B cell (primary cell): Measurements from ENCODE around the gene LOC128125822.

Experiments used
- ATAC-seq: fragments of 200-7000 bp; cut with Tn5 transposase; one replicate; pipeline ENCODE4 v1.10.0; 2021; ENCODE audit warnings: low read depth, mild to moderate bottlenecking, moderate number of reproducible peaks, moderate library complexity
- CTCF ChIA-PET: fragments of 350-600 bp; sonication (Branson Sonifier 250); formaldehyde crosslinking; loops from one replicate; lab custom pipeline; 2021; ENCODE audit warnings: antibody characterized with exemption, inconsistent platforms; lab: Charles Lee
- POLR2A ChIA-PET: fragments of 350-600 bp; sonication (Branson Sonifier 250); formaldehyde crosslinking; loops from one replicate; lab custom pipeline; 2021; ENCODE audit warnings: antibody characterized with exemption; lab: Charles Lee
- DNase-seq: peaks from one replicate; pipeline ENCODE4 v3.0.0; 2013
- H2AFZ ChIP-seq: 2 replicates; pipeline ENCODE4 v1.6.1; 2012; ENCODE audit warnings: mild to moderate bottlenecking, low read depth, low read length; ENCODE audit not compliant: insufficient read depth, poor library complexity, severe bottlenecking
- H3K27ac ChIP-seq, 2 donors: 1 replicate in 1 of 2; 2 replicates in 1 of 2; pipeline ENCODE4 v1.5.1; 2012 to 2013; ENCODE audit warnings: low read length in 2 of 2, mild to moderate bottlenecking in 2 of 2, moderate library complexity in 1 of 2
- H3K27me3 ChIP-seq, 4 experiments: fragments of 200-600 bp in 1 of 4; sonication (generic) in 1 of 4; replicated peaks in 1 of 4; 1 replicate in 2 of 4; 2 replicates in 2 of 4; pipeline versions ENCODE4 v1.6.1 to v1.7.0; 2013 to 2016; ENCODE audit warnings: low read length in 3 of 4, mild to moderate bottlenecking in 2 of 4, mixed read lengths in 1 of 4, moderate library complexity in 1 of 4; ENCODE audit not compliant: insufficient read depth in 4 of 4, control insufficient read depth in 3 of 4; ENCODE audit errors: control extremely low read depth in 1 of 4
- H3K36me3 ChIP-seq, 2 experiments: replicated peaks in 1 of 2; 1 replicate in 1 of 2; 2 replicates in 1 of 2; pipeline versions ENCODE4 v1.6.1 to v1.7.1; 2013; ENCODE audit warnings: low read length in 1 of 2; ENCODE audit not compliant: insufficient read depth in 2 of 2, control insufficient read depth in 1 of 2; ENCODE audit errors: control extremely low read depth in 1 of 2, extremely low read depth in 1 of 2
- H3K4me1 ChIP-seq, 2 donors: fragments of 200-600 bp in 1 of 2; sonication (generic) in 1 of 2; 1 replicate in 1 of 2; 2 replicates in 1 of 2; pipeline versions ENCODE4 v1.5.1 to v1.6.1; 2013 to 2017; ENCODE audit warnings: low read length in 2 of 2; ENCODE audit not compliant: control insufficient read depth in 2 of 2, insufficient read depth in 2 of 2
- H3K4me2 ChIP-seq: replicated peaks from 2 replicates; pipeline ENCODE3; 2012; ENCODE audit warnings: mild to moderate bottlenecking, low read depth, low read length; ENCODE audit not compliant: poor library complexity, severe bottlenecking
- H3K4me3 ChIP-seq, 5 experiments: fragments of 200-600 bp in 1 of 5; sonication (generic) in 1 of 5; 1 replicate in 3 of 5; 2 replicates in 2 of 5; pipeline versions ENCODE4 v1.5.1 to v1.7.0; 2011 to 2016; ENCODE audit warnings: low read length in 4 of 5, mild to moderate bottlenecking in 4 of 5, low read depth in 2 of 5, control low read depth in 1 of 5, moderate library complexity in 1 of 5; ENCODE audit not compliant: insufficient read depth in 1 of 5; ENCODE audit errors: control extremely low read depth in 1 of 5, extremely low read depth in 1 of 5
- H3K79me2 ChIP-seq: fragments of 200-600 bp; sonication (generic); one replicate; pipeline ENCODE4 v1.6.0; 2016; ENCODE audit warnings: low read length; ENCODE audit not compliant: control insufficient read depth, insufficient read depth
- H3K9ac ChIP-seq: fragments of 200-600 bp; sonication (generic); 2 replicates; pipeline ENCODE4 v1.6.1; 2017; ENCODE audit warnings: mild to moderate bottlenecking, low read length, moderate library complexity
- H3K9me3 ChIP-seq, 3 donors: one replicate each; pipeline versions ENCODE4 v1.6.1 to v1.7.1; 2013; ENCODE audit warnings: low read length in 2 of 3; ENCODE audit not compliant: control insufficient read depth in 2 of 3, insufficient read depth in 1 of 3; ENCODE audit errors: control extremely low read depth in 1 of 3
- H4K20me1 ChIP-seq: 2 replicates; pipeline ENCODE4 v1.6.0; 2012; ENCODE audit warnings: mild to moderate bottlenecking, low read length; ENCODE audit not compliant: insufficient read depth, control insufficient read depth, poor library complexity, severe bottlenecking
- H3K27ac Mint-ChIP-seq: one replicate; pipeline ENCODE4 v1.8.0; 2021; ENCODE audit warnings: mixed read lengths
- H3K27me3 Mint-ChIP-seq: one replicate; pipeline ENCODE4 v1.8.0; 2021; ENCODE audit warnings: mixed read lengths
- H3K4me1 Mint-ChIP-seq: one replicate; pipeline ENCODE4 v1.8.0; 2021; ENCODE audit warnings: mixed read lengths
- H3K4me3 Mint-ChIP-seq: one replicate; pipeline ENCODE4 v1.8.0; 2021; ENCODE audit warnings: mixed read lengths
- H3K9me3 Mint-ChIP-seq: one replicate; pipeline ENCODE4 v1.8.0; 2022; ENCODE audit warnings: mixed read lengths; ENCODE audit not compliant: insufficient read depth
- EZH2 ChIP-seq: IDR thresholded peaks from 2 replicates; pipeline ENCODE4 v1.6.1; 2012; ENCODE audit warnings: borderline replicate concordance, low read depth, mild to moderate bottlenecking, moderate library complexity, low read length; ENCODE audit not compliant: insufficient read depth, poor library complexity, severe bottlenecking
- WGBS: methylation state at CpG from one replicate; pipeline ENCODE4 v1.1.5; 2013; ENCODE audit warnings: missing lambda C conversion rate; ENCODE audit not compliant: insufficient coverage; 5-methylcytosine and 5-hydroxymethylcytosine counted together
- intact Hi-C: fragments of 100-400 bp; cut with micrococcal nuclease; formaldehyde crosslinking; loops from one replicate; pipeline ENCODE4 v1.10.0; 2022
- TF ChIP-seq, protein P1 (sequence below): fragments of 200-600 bp; IDR thresholded peaks from one replicate; pipeline ENCODE4 v1.8.0; 2022; ENCODE audit warnings: antibody characterized with exemption, mild to moderate bottlenecking

The LOC128125822 gene

GRCh38 chr6:63526931-63527330 is 45.3 kb upstream of the LOC128125822 start:
- Histone ChIP-seq H3K9me3 (no peaks in the 10 kb centered on the region), H3K27me3 (no peaks in the 10 kb centered on the region), H4K20me1 (no peaks in the 10 kb centered on the region), H2AFZ (no peak overlapping the region), H3K36me3 (no peaks in the 10 kb centered on the region), H3K27ac (no peak overlapping the region), H3K4me2 (no peak overlapping the region), H3K4me1 (no peaks in the 10 kb centered on the region), H3K9ac (no peak overlapping the region), H3K79me2 (no peaks in the 10 kb centered on the region), H3K4me3 (no peak overlapping the region)
- no peaks in the 10 kb centered on the region for H3K9me3 Mint-ChIP-seq
- H3K27ac Mint-ChIP-seq: no peak overlapping the region
- H3K27me3 Mint-ChIP-seq: no peaks in the 10 kb centered on the region
- no peak overlapping the region for H3K4me3 Mint-ChIP-seq
- H3K4me1 Mint-ChIP-seq: peaks cover 3% of the 10 kb centered on the region
- TF ChIP-seq, protein P1, sequence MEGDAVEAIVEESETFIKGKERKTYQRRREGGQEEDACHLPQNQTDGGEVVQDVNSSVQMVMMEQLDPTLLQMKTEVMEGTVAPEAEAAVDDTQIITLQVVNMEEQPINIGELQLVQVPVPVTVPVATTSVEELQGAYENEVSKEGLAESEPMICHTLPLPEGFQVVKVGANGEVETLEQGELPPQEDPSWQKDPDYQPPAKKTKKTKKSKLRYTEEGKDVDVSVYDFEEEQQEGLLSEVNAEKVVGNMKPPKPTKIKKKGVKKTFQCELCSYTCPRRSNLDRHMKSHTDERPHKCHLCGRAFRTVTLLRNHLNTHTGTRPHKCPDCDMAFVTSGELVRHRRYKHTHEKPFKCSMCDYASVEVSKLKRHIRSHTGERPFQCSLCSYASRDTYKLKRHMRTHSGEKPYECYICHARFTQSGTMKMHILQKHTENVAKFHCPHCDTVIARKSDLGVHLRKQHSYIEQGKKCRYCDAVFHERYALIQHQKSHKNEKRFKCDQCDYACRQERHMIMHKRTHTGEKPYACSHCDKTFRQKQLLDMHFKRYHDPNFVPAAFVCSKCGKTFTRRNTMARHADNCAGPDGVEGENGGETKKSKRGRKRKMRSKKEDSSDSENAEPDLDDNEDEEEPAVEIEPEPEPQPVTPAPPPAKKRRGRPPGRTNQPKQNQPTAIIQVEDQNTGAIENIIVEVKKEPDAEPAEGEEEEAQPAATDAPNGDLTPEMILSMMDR: no peak
- TF ChIP-seq EZH2: no peak
- ChIA-PET CTCF (no interaction called here), POLR2A (no interaction called here)
- ATAC-seq (no peak), DNase-seq (no peak)
- intact Hi-C loops: no loop called here

GRCh38 chr6:63527658-63528514 is 44.4 kb upstream of the LOC128125822 start:
- TF ChIP-seq, protein P1: no peak
- ChIA-PET POLR2A (no interaction called here), CTCF (no interaction called here)
- H3K4me1 Mint-ChIP-seq: peaks cover 3% of the 10 kb centered on the region
- no peaks in the 10 kb centered on the region for H3K9me3 ChIP-seq
- H3K4me3 ChIP-seq: no peak overlapping the region
- ATAC-seq: no peak
- no peaks in the 10 kb centered on the region for H3K79me2 ChIP-seq
- intact Hi-C loops: no loop called here
- no peak overlapping the region for H2AFZ ChIP-seq
- no peak overlapping the region for H3K27ac Mint-ChIP-seq
- H4K20me1 ChIP-seq: no peaks in the 10 kb centered on the region
- H3K9ac ChIP-seq: no peak overlapping the region
- no peaks in the 10 kb centered on the region for H3K4me1 ChIP-seq
- no peak for DNase-seq
- no peaks in the 10 kb centered on the region for H3K36me3 ChIP-seq
- H3K9me3 Mint-ChIP-seq: no peaks in the 10 kb centered on the region
- H3K27me3 Mint-ChIP-seq: no peaks in the 10 kb centered on the region
- no peak overlapping the region for H3K4me2 ChIP-seq
- H3K4me3 Mint-ChIP-seq: no peak overlapping the region
- 88% methylated on average over 4 of the region's 6 CpGs for WGBS
- H3K27me3 ChIP-seq: no peaks in the 10 kb centered on the region
- H3K27ac ChIP-seq: no peak overlapping the region
